DND-41 (cell line): ENCODE results near the gene GPR83.

ENCODE experiments used
- EZH2 ChIP-seq: IDR thresholded peaks from 3 replicates; pipeline ENCODE4 v1.6.1; 2012; ENCODE audit warnings: borderline replicate concordance, low read depth, mild to moderate bottlenecking, moderate library complexity, low read length, inconsistent platforms; ENCODE audit not compliant: severe bottlenecking
- TF ChIP-seq, protein P1 (sequence below): IDR thresholded peaks from 2 replicates; pipeline ENCODE4 v1.5.1; 2012; ENCODE audit warnings: borderline replicate concordance, low read length, moderate library complexity, mild to moderate bottlenecking; ENCODE audit not compliant: poor library complexity, severe bottlenecking; ENCODE audit errors: extremely low read depth

DNA sequence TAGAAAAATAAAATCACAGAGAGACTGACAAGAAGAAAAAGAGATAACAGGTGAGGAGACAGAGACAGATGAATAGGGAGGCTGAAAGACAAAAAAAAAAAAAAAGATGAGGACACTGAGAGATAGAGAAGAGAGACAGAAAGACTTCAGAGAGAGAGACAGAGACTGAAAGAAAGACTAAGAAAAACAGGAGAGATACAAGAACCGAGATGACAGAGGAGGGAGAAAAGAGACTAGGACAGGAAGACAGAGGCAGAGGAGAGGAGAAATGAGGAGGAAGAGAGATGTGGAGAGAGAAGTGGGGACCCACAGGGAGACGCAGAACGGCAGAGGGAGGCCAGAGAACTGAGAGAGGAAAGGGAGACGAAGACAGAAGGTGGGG lies 771 bp downstream of the GPR83 start:
- TF ChIP-seq, protein P1, sequence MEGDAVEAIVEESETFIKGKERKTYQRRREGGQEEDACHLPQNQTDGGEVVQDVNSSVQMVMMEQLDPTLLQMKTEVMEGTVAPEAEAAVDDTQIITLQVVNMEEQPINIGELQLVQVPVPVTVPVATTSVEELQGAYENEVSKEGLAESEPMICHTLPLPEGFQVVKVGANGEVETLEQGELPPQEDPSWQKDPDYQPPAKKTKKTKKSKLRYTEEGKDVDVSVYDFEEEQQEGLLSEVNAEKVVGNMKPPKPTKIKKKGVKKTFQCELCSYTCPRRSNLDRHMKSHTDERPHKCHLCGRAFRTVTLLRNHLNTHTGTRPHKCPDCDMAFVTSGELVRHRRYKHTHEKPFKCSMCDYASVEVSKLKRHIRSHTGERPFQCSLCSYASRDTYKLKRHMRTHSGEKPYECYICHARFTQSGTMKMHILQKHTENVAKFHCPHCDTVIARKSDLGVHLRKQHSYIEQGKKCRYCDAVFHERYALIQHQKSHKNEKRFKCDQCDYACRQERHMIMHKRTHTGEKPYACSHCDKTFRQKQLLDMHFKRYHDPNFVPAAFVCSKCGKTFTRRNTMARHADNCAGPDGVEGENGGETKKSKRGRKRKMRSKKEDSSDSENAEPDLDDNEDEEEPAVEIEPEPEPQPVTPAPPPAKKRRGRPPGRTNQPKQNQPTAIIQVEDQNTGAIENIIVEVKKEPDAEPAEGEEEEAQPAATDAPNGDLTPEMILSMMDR = no peak
- TF ChIP-seq EZH2 = no peak
